AG04450 (cell line): ENCODE measurements around the gene C1QTNF7. TPM values are rescaled to one million over a fixed set of nuclear protein-coding genes. Genes with fewer than 3 reads are reported as not detected.

Experiments used
- CTCF ChIA-PET: fragments of 300-600, 350-600 bp; formaldehyde crosslinking; extraction: SDS; loops from one replicate; lab custom pipeline; 2022; ENCODE audit warnings: antibody characterized with exemption, inconsistent platforms; lab: Charles Lee
- POLR2A ChIA-PET: fragments of 350-600 bp; formaldehyde crosslinking; extraction: SDS; loops from one replicate; lab custom pipeline; 2021; ENCODE audit warnings: antibody characterized with exemption, inconsistent platforms; lab: Yijun Ruan, JAX
- DNase-seq: peaks from one replicate; pipeline ENCODE4 v3.0.0-alpha.2; 2011; ENCODE audit warnings: low read depth, low spot score
- H3K27ac ChIP-seq: one replicate; pipeline ENCODE4 v1.5.1; 2012; ENCODE audit warnings: low read depth, low read length, control low read depth
- H3K27me3 ChIP-seq: one replicate; pipeline ENCODE4 v1.6.0; 2012; ENCODE audit warnings: low read length; ENCODE audit not compliant: control insufficient read depth, insufficient read depth
- H3K4me3 ChIP-seq: 2 replicates; pipeline ENCODE4 v1.5.1; 2011; ENCODE audit warnings: mild to moderate bottlenecking, low read depth, low read length, control low read depth
- H3K9me3 ChIP-seq: 2 replicates; pipeline ENCODE4 v1.5.1; 2012; ENCODE audit warnings: low read length; ENCODE audit not compliant: control insufficient read depth, insufficient read depth
- CTCF ChIP-seq: IDR thresholded peaks from 2 replicates; pipeline ENCODE4 v1.5.1; 2011; ENCODE audit warnings: low read depth, low read length, control low read depth, inconsistent platforms
- polyA plus RNA-seq: library from polyadenylated mRNA; depleted of rRNA; stranded (reverse); fragments of >200 nt; gene quantifications from 2 replicates; pipeline ENCODE4 v1.2.3, GENCODE V29; 2011

Gene C1QTNF7
- polyA plus RNA-seq, 1 experiment, result 2.9 TPM

GRCh38 chr4:15382669-15383273 lies 45.1 kb upstream of the C1QTNF7 start:
- Histone ChIP-seq H3K27me3 (no peaks in the 10 kb centered on the region), H3K4me3 (no peak overlapping the region), H3K9me3 (no peaks in the 10 kb centered on the region), H3K27ac (no peak overlapping the region)
- no peak for TF ChIP-seq CTCF
- no peak for DNase-seq
- POLR2A ChIA-PET, result no interaction called here
- CTCF ChIA-PET, result interaction anchor here (1.2 to 1.9 kb wide), 2 partner anchors 14 to 75 kb away, joined by 4 to 7 read pairs; no protein-coding TSS in a partner anchor

DNA sequence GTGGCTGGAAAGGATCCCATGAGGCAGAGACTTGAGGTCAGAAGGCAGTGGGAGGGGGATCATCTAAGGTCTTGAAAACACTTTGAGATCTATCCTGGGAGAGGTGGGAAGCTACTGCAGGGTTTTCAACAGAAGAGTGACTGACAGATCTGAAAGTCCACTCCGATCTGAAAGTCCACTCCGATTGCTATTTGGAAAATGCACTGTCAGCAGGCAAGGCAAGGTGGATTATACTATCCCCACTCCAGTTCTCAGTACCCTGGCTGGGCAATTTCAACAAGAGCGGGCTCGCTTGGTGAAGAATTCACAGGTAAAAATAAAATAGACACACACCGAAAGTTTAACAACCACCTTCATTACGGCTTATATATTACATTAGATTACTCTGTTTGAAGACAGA lies 42.3 kb upstream of the C1QTNF7 start:
- Histone ChIP-seq H3K4me3 (no peak overlapping the region), H3K27me3 (peaks cover 2% of the 10 kb centered on the region), H3K27ac (no peak overlapping the region), H3K9me3 (no peaks in the 10 kb centered on the region)
- POLR2A ChIA-PET, result no interaction called here
- CTCF ChIA-PET, result interaction anchor here (2.3 kb wide), 1 partner anchor 10 kb away, joined by 18 read pairs; no protein-coding TSS in a partner anchor
- DNase-seq, result no peak
- no peak for TF ChIP-seq CTCF

DNA sequence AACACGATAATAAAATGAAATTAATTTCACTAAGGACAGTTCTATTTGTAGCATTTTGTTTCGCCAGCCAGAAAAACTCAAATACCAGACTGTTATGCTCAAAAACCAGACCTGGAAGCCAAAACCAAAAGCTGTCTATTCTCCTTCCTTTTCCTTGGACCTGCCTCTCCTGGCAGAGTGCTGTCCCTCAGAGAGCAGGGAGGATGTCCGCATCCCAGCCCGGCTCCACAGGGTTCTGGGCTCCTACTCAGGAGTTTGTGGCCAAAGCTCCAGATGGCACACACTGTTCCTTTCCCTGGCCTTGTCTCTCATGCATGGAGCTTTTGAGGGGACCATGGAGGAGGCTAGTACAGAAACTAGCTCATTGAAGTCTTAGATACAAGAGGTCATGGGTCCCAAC lies 41.9 kb upstream of the C1QTNF7 start:
- CTCF ChIA-PET, result interaction anchor here (2.3 kb wide), 1 partner anchor 10 kb away, joined by 18 read pairs; no protein-coding TSS in a partner anchor
- Histone ChIP-seq H3K27me3 (peaks cover 2% of the 10 kb centered on the region), H3K9me3 (no peaks in the 10 kb centered on the region), H3K4me3 (no peak overlapping the region), H3K27ac (no peak overlapping the region)
- TF ChIP-seq CTCF, result no peak
- POLR2A ChIA-PET, result no interaction called here
- DNase-seq, result no peak

GRCh38 chr4:15390494-15390893 lies 37.3 kb upstream of the C1QTNF7 start:
- POLR2A ChIA-PET, result no interaction called here
- no peak for DNase-seq

More at GRCh38 chr4:15390494-15390893, 37.3 kb upstream of the C1QTNF7 start:
- no peak overlapping the region for H3K4me3 ChIP-seq
- no peak for TF ChIP-seq CTCF
- no peak overlapping the region for H3K27ac ChIP-seq
- H3K9me3 ChIP-seq, result no peaks in the 10 kb centered on the region
- H3K27me3 ChIP-seq, result peaks cover 2% of the 10 kb centered on the region
- CTCF ChIA-PET, result interaction anchor here (0.9 kb wide), 1 partner anchor 67 kb away, joined by 4 read pairs; no protein-coding TSS in a partner anchor
